H1 (cell line): ENCODE results near the gene ETS1. TPM values are rescaled to one million over a fixed set of nuclear protein-coding genes. Genes with fewer than 3 reads are reported as not detected.

ENCODE experiments used
- CTCF ChIA-PET: fragments of 300-600 bp; sonication (Branson Sonifier 250); formaldehyde crosslinking; loops from one replicate; lab custom pipeline; 2021; ENCODE audit not compliant: partially characterized antibody; lab: Charles Lee
- POLR2A ChIA-PET: fragments of 300-600 bp; sonication (Branson Sonifier 250); formaldehyde crosslinking; loops from one replicate; lab custom pipeline; 2021; ENCODE audit warnings: inconsistent platforms; ENCODE audit not compliant: partially characterized antibody; lab: Charles Lee
- DNase-seq, 2 experiments: peaks; one replicate each; pipeline versions ENCODE4 v3.0.0 to v3.0.0-alpha.2; 2010 to 2022; ENCODE audit warnings: low spot score in 2 of 2, low read depth in 1 of 2, mixed read lengths in 1 of 2
- FAIRE-seq: peaks from 2 replicates; lab custom pipeline; 2011; peaks lifted over from hg19 to GRCh38; lab: Jason Lieb, UNC
- H2AFZ ChIP-seq: 2 replicates; pipeline ENCODE4 v1.8.1; 2012; ENCODE audit warnings: low read length, inconsistent platforms
- H2AK5ac ChIP-seq: 2 replicates; pipeline ENCODE4 v1.6.1; 2013; ENCODE audit warnings: low read depth, low read length
- H2BK120ac ChIP-seq: replicated peaks from 2 replicates; pipeline ENCODE3; 2013; ENCODE audit warnings: low read depth, low read length, inconsistent platforms
- H2BK12ac ChIP-seq: 2 replicates; pipeline ENCODE4 v1.6.1; 2013; ENCODE audit warnings: low read depth, low read length
- H2BK15ac ChIP-seq: 2 replicates; pipeline ENCODE4 v1.6.1; 2013; ENCODE audit warnings: low read length
- H2BK20ac ChIP-seq: 2 replicates; pipeline ENCODE4 v1.6.1; 2013; ENCODE audit warnings: low read length
- H2BK5ac ChIP-seq: 2 replicates; pipeline ENCODE4 v1.6.1; 2013; ENCODE audit warnings: low read depth, low read length
- H3K14ac ChIP-seq: 2 replicates; pipeline ENCODE4 v1.6.1; 2013; ENCODE audit warnings: inconsistent platforms; ENCODE audit not compliant: insufficient read length
- H3K18ac ChIP-seq: 2 replicates; pipeline ENCODE4 v1.6.1; 2013; ENCODE audit warnings: low read length; ENCODE audit errors: extremely low read depth
- H3K23ac ChIP-seq: 2 replicates; pipeline ENCODE4 v1.6.1; 2013; ENCODE audit warnings: inconsistent platforms; ENCODE audit not compliant: insufficient read length
- H3K23me2 ChIP-seq: 2 replicates; pipeline ENCODE4 v1.6.1; 2013; ENCODE audit warnings: low read depth, low read length
- H3K27ac ChIP-seq: 2 replicates; pipeline ENCODE4 v1.6.1; 2011; ENCODE audit warnings: low read depth, low read length, inconsistent platforms
- H3K27me3 ChIP-seq, 4 experiments: replicated peaks in 1 of 4; 1 replicate in 1 of 4; 2 replicates in 3 of 4; pipeline versions ENCODE4 v1.6.1 to v1.8.1; 2011 to 2013; ENCODE audit warnings: low read length in 3 of 4, mild to moderate bottlenecking in 3 of 4, inconsistent platforms in 2 of 4, mixed read lengths in 2 of 4, moderate library complexity in 1 of 4; ENCODE audit not compliant: control insufficient read depth in 3 of 4, insufficient read depth in 3 of 4; ENCODE audit errors: extremely low read depth in 1 of 4
- H3K36me3 ChIP-seq, 4 experiments: 2 replicates each; pipeline versions ENCODE4 v1.6.1 to v1.8.1; 2011 to 2013; ENCODE audit warnings: mild to moderate bottlenecking in 4 of 4, low read length in 3 of 4, moderate library complexity in 2 of 4, control low read depth in 1 of 4, inconsistent platforms in 1 of 4; ENCODE audit not compliant: insufficient read depth in 4 of 4, control insufficient read depth in 2 of 4
- H3K4ac ChIP-seq: replicated peaks from 2 replicates; pipeline ENCODE3; 2013; ENCODE audit warnings: low read length, low read depth, mixed read lengths, inconsistent platforms; ENCODE audit not compliant: insufficient read length
- H3K4me1 ChIP-seq, 4 experiments: replicated peaks in 1 of 4; 1 replicate in 1 of 4; 2 replicates in 3 of 4; pipeline versions ENCODE4 v1.6.1 to v1.8.1; 2011 to 2013; ENCODE audit warnings: low read length in 3 of 4, inconsistent platforms in 2 of 4, mixed read lengths in 1 of 4; ENCODE audit not compliant: insufficient read depth in 4 of 4, control insufficient read depth in 3 of 4
- H3K4me2 ChIP-seq, 2 experiments: 2 replicates each; pipeline versions ENCODE4 v1.6.1 to v1.8.1; 2011 to 2013; ENCODE audit warnings: low read depth in 2 of 2, low read length in 2 of 2, control low read depth in 1 of 2, inconsistent platforms in 1 of 2, mild to moderate bottlenecking in 1 of 2; ENCODE audit not compliant: insufficient read depth in 1 of 2
- H3K4me3 ChIP-seq, 4 experiments: fragments of 200-600, 300-600 bp in 1 of 4; sonication (generic), shearing (Covaris generic), sonication (Bioruptor Twin) in 1 of 4; 2 replicates each; pipeline versions ENCODE4 v1.5.1 to v1.8.1; 2011 to 2016; ENCODE audit warnings: low read length in 4 of 4, low read depth in 3 of 4, control low read depth in 2 of 4, inconsistent platforms in 2 of 4, mild to moderate bottlenecking in 2 of 4, mixed read lengths in 1 of 4, moderate library complexity in 1 of 4; ENCODE audit not compliant: insufficient read depth in 2 of 4; ENCODE audit errors: extremely low read depth in 1 of 4
- H3K56ac ChIP-seq: replicated peaks from 2 replicates; pipeline ENCODE3; 2013; ENCODE audit warnings: low read depth, mild to moderate bottlenecking, mixed read lengths, low read length, inconsistent platforms; ENCODE audit not compliant: insufficient read length
- H3K79me1 ChIP-seq: 2 replicates; pipeline ENCODE4 v1.6.1; 2013; ENCODE audit warnings: low read depth, low read length, control low read depth
- H3K79me2 ChIP-seq, 2 experiments: 2 replicates each; pipeline versions ENCODE4 v1.6.1 to v1.8.1; 2012 to 2013; ENCODE audit warnings: low read length in 2 of 2, mild to moderate bottlenecking in 2 of 2, inconsistent platforms in 1 of 2; ENCODE audit not compliant: insufficient read depth in 2 of 2, control insufficient read depth in 1 of 2
- H3K9ac ChIP-seq, 4 experiments: replicated peaks in 1 of 4; 1 replicate in 1 of 4; 2 replicates in 3 of 4; pipeline versions ENCODE4 v1.6.1 to v1.8.1; 2011 to 2013; ENCODE audit warnings: low read depth in 3 of 4, low read length in 3 of 4, control low read depth in 2 of 4, mild to moderate bottlenecking in 2 of 4, moderate library complexity in 2 of 4, inconsistent platforms in 1 of 4; ENCODE audit errors: extremely low read depth in 1 of 4
- H3K9me3 ChIP-seq, 2 experiments: 2 replicates each; pipeline versions ENCODE4 v1.6.1 to v1.8.1; 2012 to 2013; ENCODE audit warnings: mild to moderate bottlenecking in 2 of 2, moderate library complexity in 2 of 2, control low read depth in 1 of 2, inconsistent platforms in 1 of 2, low read depth in 1 of 2, low read length in 1 of 2, mixed read lengths in 1 of 2; ENCODE audit not compliant: insufficient read depth in 2 of 2
- H4K20me1 ChIP-seq, 2 experiments: replicated peaks in 1 of 2; 2 replicates each; pipeline versions ENCODE3 to v1.8.1; 2011 to 2013; ENCODE audit warnings: inconsistent platforms in 2 of 2, low read length in 2 of 2, mild to moderate bottlenecking in 1 of 2; ENCODE audit not compliant: insufficient read depth in 2 of 2, control insufficient read depth in 1 of 2
- H4K5ac ChIP-seq: 2 replicates; pipeline ENCODE4 v1.6.1; 2013; ENCODE audit warnings: low read length, low read depth, mixed read lengths, inconsistent platforms; ENCODE audit not compliant: insufficient read length
- H4K8ac ChIP-seq: 2 replicates; pipeline ENCODE4 v1.8.0; 2013; ENCODE audit warnings: mild to moderate bottlenecking, moderate library complexity, low read length, inconsistent platforms; ENCODE audit not compliant: insufficient read depth; ENCODE audit errors: extremely low read depth
- H4K91ac ChIP-seq: replicated peaks from 2 replicates; pipeline ENCODE3; 2013; ENCODE audit warnings: low read length, mixed read lengths, inconsistent platforms; ENCODE audit not compliant: insufficient read length
- ASH2L ChIP-seq: fragments of 200-600, 300-600 bp; sonication (generic); IDR thresholded peaks from one replicate; pipeline ENCODE4 v1.7.1; 2017; ENCODE audit warnings: low read length
- CEBPB ChIP-seq: IDR thresholded peaks from 2 replicates; pipeline ENCODE4 v1.6.1; 2012; ENCODE audit warnings: low read depth, low read length
- CHD2 ChIP-seq: IDR thresholded peaks from 2 replicates; pipeline ENCODE4 v1.6.1; 2012; ENCODE audit warnings: low read length, improper control_type of control experiment
- FOSL1 ChIP-seq: IDR thresholded peaks from 2 replicates; pipeline ENCODE4 v1.6.1; 2011; ENCODE audit warnings: mild to moderate bottlenecking, low read depth, low read length, moderate library complexity; ENCODE audit not compliant: insufficient read depth
- GABPA ChIP-seq: IDR thresholded peaks from 2 replicates; pipeline ENCODE4 v1.6.1; 2011; ENCODE audit warnings: mild to moderate bottlenecking, low read length, moderate library complexity, borderline replicate concordance; ENCODE audit not compliant: insufficient read depth
- GTF2F1 ChIP-seq: IDR thresholded peaks from 2 replicates; pipeline ENCODE4 v1.6.1; 2012; ENCODE audit warnings: low read depth, low read length, improper control_type of control experiment, borderline replicate concordance
- KDM1A ChIP-seq: fragments of 200-600, 300-600 bp; sonication (generic); IDR thresholded peaks from 2 replicates; pipeline ENCODE4 v1.7.1; 2016; ENCODE audit warnings: mild to moderate bottlenecking, low read length, borderline replicate concordance
- KDM5A ChIP-seq: fragments of 200-600 bp; IDR thresholded peaks from 2 replicates; pipeline ENCODE4 v1.7.1; 2012; ENCODE audit warnings: mild to moderate bottlenecking, low read length, inconsistent platforms, mixed read lengths
- RFX5 ChIP-seq: IDR thresholded peaks from 2 replicates; pipeline ENCODE4 v1.6.1; 2011; ENCODE audit warnings: low read depth, low read length, improper control_type of control experiment, borderline replicate concordance
- RXRA ChIP-seq: IDR thresholded peaks from 2 replicates; pipeline ENCODE4 v1.6.1; 2011; ENCODE audit warnings: low read depth, mild to moderate bottlenecking, low read length, moderate library complexity; ENCODE audit not compliant: insufficient read depth
- TEAD4 ChIP-seq: IDR thresholded peaks from 2 replicates; pipeline ENCODE4 v1.6.1; 2012; ENCODE audit warnings: low read depth, low read length, inconsistent platforms, mixed read lengths
- WGBS, 2 experiments: shearing (Covaris generic) in 1 of 2; methylation state at CpG; one replicate each; pipeline versions ENCODE4 v1.1.6 to v1.1.7; 2013 to 2015; ENCODE audit warnings: low lambda C conversion rate in 2 of 2, mixed read lengths in 2 of 2, inconsistent platforms in 1 of 2, low coverage in 1 of 2, missing lambda C conversion rate in 1 of 2; ENCODE audit not compliant: insufficient replicate concordance in 2 of 2, insufficient coverage in 1 of 2, insufficient read length in 1 of 2; ENCODE audit errors: extremely low coverage in 1 of 2, missing lambda C conversion rate in 1 of 2; 5-methylcytosine and 5-hydroxymethylcytosine counted together
- polyA plus RNA-seq, 7 experiments: library from polyadenylated mRNA; depleted of rRNA in 3 of 7; stranded (reverse) in 5 of 7; unstranded in 2 of 7; fragments of >200 nt in 5 of 7; fragments of 200-250 nt in 2 of 7; gene quantifications; 1 replicate in 5 of 7; 2 replicates in 1 of 7; 4 replicates in 1 of 7; pipeline versions ENCODE4 v1.2.1 to v1.2.3, GENCODE V29; 2011 to 2013; ENCODE audit warnings: missing spikeins in 2 of 7, mixed read lengths in 2 of 7
- total RNA-seq: library from RNA; stranded (reverse); fragmentation: NEBNext Ultra II Directional; extraction: Animal tissue kit (Norgen Biotek cat#: 25700); gene quantifications from 2 replicates; pipeline ENCODE4 v1.2.1, GENCODE V29; 2021
- TF ChIP-seq, protein P1 (sequence below): IDR thresholded peaks from 2 replicates; pipeline ENCODE4 v1.6.1; 2011; ENCODE audit warnings: low read length, improper control_type of control experiment
- TF ChIP-seq, protein P2 (sequence below): IDR thresholded peaks from 2 replicates; pipeline ENCODE4 v1.6.1; 2011; ENCODE audit warnings: low read depth, mild to moderate bottlenecking, low read length; ENCODE audit not compliant: insufficient read depth

The ETS1 gene
- total and polyA plus RNA-seq, 2 of the 8 experiments (the other 6 are each of a cell fraction or from before 2014, with no cell fraction given): 10.0 to 35.3 TPM

DNA sequence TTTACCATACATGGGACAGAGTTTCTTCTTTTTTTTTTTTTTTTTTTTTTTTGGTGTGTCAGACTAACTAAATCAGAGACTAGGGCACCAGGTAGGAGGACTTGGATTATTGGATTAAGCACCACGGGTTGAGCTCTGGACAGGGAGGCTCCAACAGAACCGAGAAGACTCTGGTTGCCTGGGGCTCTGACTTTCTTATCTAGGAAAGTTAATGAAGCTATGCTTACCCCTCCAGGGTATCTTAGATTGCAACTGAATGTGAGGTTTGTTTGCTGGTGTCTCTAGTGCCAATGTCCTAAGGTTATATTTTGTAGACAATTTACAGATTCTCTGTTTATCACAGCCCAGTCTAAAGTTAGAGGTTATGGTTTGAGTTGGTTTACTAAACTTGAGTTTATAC, 18.1 kb downstream of the ETS1 start:
- Histone ChIP-seq H3K56ac (no peak overlapping the region), H3K23me2 (no peaks in the 10 kb centered on the region; the same call in 1 of the 2 replicates), H2AFZ (no peak overlapping the region), H2BK12ac (no peak overlapping the region), H4K5ac (no peak overlapping the region), H3K9ac (no peak overlapping the region), H3K79me2 (no peaks in the 10 kb centered on the region), H3K79me1 (no peaks in the 10 kb centered on the region; the same call in 1 of the 2 replicates), H4K91ac (no peak overlapping the region), H2AK5ac (no peak overlapping the region), H3K4me2 (no peak overlapping the region), H3K36me3 (no peaks in the 10 kb centered on the region), H3K27me3 (no peaks in the 10 kb centered on the region), H3K4me3 (no peak overlapping the region), H4K8ac (no peak overlapping the region), H2BK120ac (no peak overlapping the region), H2BK5ac (no peak overlapping the region), H4K20me1 (no peaks in the 10 kb centered on the region), H3K14ac (no peak overlapping the region), H3K9me3 (no peaks in the 10 kb centered on the region), H3K27ac (no peak overlapping the region), H3K4me1 (peaks cover 0 to 10% (median 1%) of the 10 kb centered on the region in 4 experiments; a peak in 4 of 7 replicates), H2BK15ac (no peak overlapping the region), H2BK20ac (no peak overlapping the region), H3K18ac (no peak overlapping the region), H3K23ac (no peak overlapping the region), H3K4ac (no peak overlapping the region)
- WGBS, 2 experiments: 100% methylated on average over 2 of the region's 2 CpGs; no CpG with 5 or more reads in 1 of the 2 experiments
- POLR2A ChIA-PET: interaction anchor here (1.1 kb wide), 1 partner anchor 12 kb away, joined by 3 read pairs; no protein-coding TSS in a partner anchor
- DNase-seq (no peak), FAIRE-seq (no peak)
- CTCF ChIA-PET: no interaction called here
- TF ChIP-seq CHD2: no peak
- TF ChIP-seq, protein P1, sequence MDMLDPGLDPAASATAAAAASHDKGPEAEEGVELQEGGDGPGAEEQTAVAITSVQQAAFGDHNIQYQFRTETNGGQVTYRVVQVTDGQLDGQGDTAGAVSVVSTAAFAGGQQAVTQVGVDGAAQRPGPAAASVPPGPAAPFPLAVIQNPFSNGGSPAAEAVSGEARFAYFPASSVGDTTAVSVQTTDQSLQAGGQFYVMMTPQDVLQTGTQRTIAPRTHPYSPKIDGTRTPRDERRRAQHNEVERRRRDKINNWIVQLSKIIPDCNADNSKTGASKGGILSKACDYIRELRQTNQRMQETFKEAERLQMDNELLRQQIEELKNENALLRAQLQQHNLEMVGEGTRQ: no peak
- no peak for TF ChIP-seq GABPA
- TF ChIP-seq FOSL1: no peak
- TF ChIP-seq GTF2F1: no peak
- TF ChIP-seq ASH2L: no peak
- no peak for TF ChIP-seq RFX5
- TF ChIP-seq, protein P2, sequence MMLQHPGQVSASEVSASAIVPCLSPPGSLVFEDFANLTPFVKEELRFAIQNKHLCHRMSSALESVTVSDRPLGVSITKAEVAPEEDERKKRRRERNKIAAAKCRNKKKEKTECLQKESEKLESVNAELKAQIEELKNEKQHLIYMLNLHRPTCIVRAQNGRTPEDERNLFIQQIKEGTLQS: no peak
- no peak for TF ChIP-seq RXRA
- TF ChIP-seq KDM5A: no peak
- TF ChIP-seq CEBPB: no peak
- no peak for TF ChIP-seq TEAD4
- no peak for TF ChIP-seq KDM1A
